ENCODE measurements around the gene TLN1.

DNA sequence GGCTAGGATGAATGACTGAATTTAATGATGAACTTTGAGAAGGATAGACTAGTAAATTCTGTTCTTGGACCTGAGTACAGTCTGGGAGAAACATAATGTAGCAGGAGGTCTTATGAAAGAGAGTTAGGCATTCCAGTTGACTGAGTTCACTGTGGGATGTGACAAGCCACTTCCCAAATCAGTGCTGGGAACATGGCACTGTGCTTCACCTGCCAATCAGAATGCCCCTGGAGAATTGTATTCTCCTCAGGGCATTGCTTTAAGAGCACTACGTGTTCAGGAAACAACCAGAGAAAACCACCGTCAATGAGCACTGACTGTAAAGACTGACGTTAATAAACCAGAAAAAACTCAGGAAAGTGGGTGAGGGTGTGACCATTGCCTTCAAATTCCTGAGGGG lies 72.7 kb downstream of the TLN1 start:
- TF ChIP-seq POLR2A (IDR thresholded peaks at IDR 0.05): peak; percentile 8 to 18
- TF ChIP-seq, protein P1, sequence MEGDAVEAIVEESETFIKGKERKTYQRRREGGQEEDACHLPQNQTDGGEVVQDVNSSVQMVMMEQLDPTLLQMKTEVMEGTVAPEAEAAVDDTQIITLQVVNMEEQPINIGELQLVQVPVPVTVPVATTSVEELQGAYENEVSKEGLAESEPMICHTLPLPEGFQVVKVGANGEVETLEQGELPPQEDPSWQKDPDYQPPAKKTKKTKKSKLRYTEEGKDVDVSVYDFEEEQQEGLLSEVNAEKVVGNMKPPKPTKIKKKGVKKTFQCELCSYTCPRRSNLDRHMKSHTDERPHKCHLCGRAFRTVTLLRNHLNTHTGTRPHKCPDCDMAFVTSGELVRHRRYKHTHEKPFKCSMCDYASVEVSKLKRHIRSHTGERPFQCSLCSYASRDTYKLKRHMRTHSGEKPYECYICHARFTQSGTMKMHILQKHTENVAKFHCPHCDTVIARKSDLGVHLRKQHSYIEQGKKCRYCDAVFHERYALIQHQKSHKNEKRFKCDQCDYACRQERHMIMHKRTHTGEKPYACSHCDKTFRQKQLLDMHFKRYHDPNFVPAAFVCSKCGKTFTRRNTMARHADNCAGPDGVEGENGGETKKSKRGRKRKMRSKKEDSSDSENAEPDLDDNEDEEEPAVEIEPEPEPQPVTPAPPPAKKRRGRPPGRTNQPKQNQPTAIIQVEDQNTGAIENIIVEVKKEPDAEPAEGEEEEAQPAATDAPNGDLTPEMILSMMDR (IDR thresholded peaks at IDR 0.05 in 4 of 5, conservative IDR thresholded peaks at IDR 0.05 in 1 of 5): no peak

All from gastrocnemius medialis (tissue), 4 donors.